Chondrocyte (in vitro differentiated cells): Measurements from ENCODE around the gene LMBR1L. TPM values are rescaled to one million over a fixed set of nuclear protein-coding genes. Genes with fewer than 3 reads are reported as not detected.

ENCODE experiments used
- DNase-seq: peaks from one replicate; pipeline ENCODE4 v3.0.0; 2021; ENCODE audit warnings: mixed read lengths, low spot score
- H3K27ac Mint-ChIP-seq: one replicate; pipeline ENCODE4 v1.8.0; 2021; ENCODE audit warnings: mild to moderate bottlenecking, moderate library complexity, mixed read lengths; ENCODE audit not compliant: unreplicated experiment
- H3K27me3 Mint-ChIP-seq: 2 replicates; pipeline ENCODE4 v1.8.0; 2021; ENCODE audit warnings: low read depth, mixed read lengths
- H3K36me3 Mint-ChIP-seq: 2 replicates; pipeline ENCODE4 v1.8.0; 2021; ENCODE audit warnings: low read depth, mixed read lengths
- H3K4me1 Mint-ChIP-seq: 2 replicates; pipeline ENCODE4 v1.8.0; 2021; ENCODE audit warnings: low read depth, mild to moderate bottlenecking, mixed read lengths
- H3K4me3 Mint-ChIP-seq: one replicate; pipeline ENCODE4 v1.8.0; 2021; ENCODE audit warnings: mild to moderate bottlenecking, moderate library complexity, mixed read lengths; ENCODE audit not compliant: unreplicated experiment
- H3K9me3 Mint-ChIP-seq: 2 replicates; pipeline ENCODE4 v1.8.0; 2021; ENCODE audit warnings: low read depth, mixed read lengths
- total RNA-seq: library from RNA; stranded (reverse); gene quantifications from 3 replicates; pipeline ENCODE4 v1.2.1, GENCODE V29; 2021
- TF ChIP-seq, protein P1 (sequence below): fragments of 200-600 bp; sonication (generic); IDR thresholded peaks from 2 replicates; pipeline ENCODE4 v1.5.0; 2021; ENCODE audit warnings: antibody characterized with exemption, mild to moderate bottlenecking, moderate library complexity

LMBR1L gene
- total RNA-seq, 1 donor from 2014 or later: 46.9 TPM

DNA sequence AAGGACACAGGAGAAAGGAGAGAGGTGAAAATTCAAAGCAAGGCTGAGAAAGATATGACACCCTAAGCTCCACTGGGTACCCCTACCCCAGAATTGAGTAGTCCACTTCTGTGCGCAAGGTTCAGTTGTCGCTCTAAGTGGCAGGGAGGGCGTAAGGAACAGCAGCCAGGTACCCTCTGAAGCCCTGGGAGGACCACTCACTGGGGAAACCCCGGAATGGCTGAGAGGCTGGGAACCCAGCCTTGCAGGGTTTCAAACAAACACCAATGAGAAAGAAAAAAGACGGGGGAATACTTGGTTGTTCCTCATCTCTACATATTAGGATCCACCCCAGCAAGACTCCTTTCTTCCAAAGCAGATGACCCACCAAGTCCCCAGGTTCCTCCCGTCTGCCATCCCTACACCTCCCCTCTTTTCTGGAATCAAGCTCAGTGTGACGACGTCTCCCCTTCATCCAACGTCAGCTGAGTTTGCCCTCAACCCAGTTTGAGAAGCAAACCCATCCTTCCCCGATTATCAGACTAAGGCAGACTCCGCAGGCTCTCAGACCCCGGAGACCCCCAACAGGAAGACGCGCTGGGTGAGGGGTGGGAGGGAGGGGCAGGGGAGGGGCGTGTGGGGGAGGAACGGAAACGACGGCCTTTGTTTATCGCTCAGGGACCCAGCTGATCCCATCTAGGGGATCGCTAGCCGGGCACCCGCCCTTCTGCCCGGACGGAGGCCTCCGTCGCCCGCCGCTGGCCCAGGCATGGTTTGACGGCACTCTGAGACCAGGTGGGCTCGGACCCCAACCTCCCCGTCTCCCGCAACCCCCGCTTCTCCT is 795 bp downstream of the LMBR1L start:
- peaks cover 2% of the 10 kb centered on the region for H3K36me3 Mint-ChIP-seq
- peaks cover 26% of the 10 kb centered on the region for H3K4me1 Mint-ChIP-seq
- TF ChIP-seq, protein P1, sequence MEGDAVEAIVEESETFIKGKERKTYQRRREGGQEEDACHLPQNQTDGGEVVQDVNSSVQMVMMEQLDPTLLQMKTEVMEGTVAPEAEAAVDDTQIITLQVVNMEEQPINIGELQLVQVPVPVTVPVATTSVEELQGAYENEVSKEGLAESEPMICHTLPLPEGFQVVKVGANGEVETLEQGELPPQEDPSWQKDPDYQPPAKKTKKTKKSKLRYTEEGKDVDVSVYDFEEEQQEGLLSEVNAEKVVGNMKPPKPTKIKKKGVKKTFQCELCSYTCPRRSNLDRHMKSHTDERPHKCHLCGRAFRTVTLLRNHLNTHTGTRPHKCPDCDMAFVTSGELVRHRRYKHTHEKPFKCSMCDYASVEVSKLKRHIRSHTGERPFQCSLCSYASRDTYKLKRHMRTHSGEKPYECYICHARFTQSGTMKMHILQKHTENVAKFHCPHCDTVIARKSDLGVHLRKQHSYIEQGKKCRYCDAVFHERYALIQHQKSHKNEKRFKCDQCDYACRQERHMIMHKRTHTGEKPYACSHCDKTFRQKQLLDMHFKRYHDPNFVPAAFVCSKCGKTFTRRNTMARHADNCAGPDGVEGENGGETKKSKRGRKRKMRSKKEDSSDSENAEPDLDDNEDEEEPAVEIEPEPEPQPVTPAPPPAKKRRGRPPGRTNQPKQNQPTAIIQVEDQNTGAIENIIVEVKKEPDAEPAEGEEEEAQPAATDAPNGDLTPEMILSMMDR: no peak
- peak overlapping the region; percentile 97 for H3K27ac Mint-ChIP-seq
- H3K4me3 Mint-ChIP-seq: peak overlapping the region; percentile 97
- H3K27me3 Mint-ChIP-seq: no peaks in the 10 kb centered on the region
- no peaks in the 10 kb centered on the region for H3K9me3 Mint-ChIP-seq
- no peak for DNase-seq

DNA sequence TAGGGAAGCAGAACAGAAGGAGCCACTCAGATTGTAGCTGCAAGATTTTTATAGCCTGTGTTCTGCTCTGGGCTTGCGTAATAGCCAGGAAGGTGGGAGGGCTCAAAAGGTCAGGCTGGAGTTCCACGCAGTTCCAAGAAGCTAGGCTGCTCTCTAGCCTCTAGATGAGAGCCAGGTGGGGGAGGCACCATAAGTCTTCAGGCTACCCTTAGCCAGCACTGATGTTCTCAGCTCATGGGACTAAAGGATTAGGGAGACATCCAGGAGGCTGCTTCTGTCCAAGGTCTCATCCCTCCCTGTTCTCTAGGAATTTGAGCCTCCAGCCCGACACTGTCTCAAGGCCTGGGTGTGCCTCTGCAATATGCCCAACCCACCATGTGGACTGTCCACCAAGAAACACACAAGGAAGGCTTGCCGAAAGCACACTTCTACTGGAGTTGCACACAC is 1.7 kb downstream of the LMBR1L start:
- no peak for DNase-seq
- Mint-ChIP-seq H3K4me1 (peaks cover 26% of the 10 kb centered on the region), H3K27ac (peak overlapping the region; percentile 94), H3K9me3 (no peaks in the 10 kb centered on the region), H3K4me3 (peak overlapping the region; percentile 97), H3K27me3 (no peaks in the 10 kb centered on the region), H3K36me3 (peaks cover 3% of the 10 kb centered on the region)
- TF ChIP-seq, protein P1: no peak

DNA sequence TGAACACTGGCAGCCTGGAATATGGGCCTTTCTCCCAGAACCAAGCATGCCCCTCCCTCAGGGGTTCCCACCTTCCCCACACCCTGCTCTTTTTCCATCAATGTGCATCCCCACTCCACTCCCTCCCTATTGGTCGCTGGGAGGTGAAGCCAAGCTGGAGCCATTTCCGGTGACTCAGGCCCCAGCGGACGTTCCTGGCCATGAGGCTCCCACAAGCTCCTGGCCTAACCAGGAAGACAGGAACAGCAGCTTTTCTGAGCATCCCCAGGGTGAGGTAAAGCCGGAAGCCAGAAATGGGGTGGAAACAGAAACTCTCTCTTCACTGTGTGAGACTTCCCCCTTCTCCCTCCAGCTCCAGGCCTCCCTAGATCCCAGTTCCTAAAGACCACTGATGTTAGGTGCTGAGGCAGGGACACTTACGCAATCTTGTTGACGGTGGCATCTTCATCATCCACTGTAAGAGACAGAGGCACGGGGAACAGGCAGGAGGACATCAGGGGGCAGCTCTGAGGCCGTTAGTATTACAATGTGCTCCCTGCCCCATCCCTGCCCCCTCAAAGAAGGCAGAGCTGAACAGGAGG is 5.1 kb downstream of the LMBR1L start:
- no peak overlapping the region for H3K27ac Mint-ChIP-seq
- H3K27me3 Mint-ChIP-seq: no peaks in the 10 kb centered on the region
- TF ChIP-seq, protein P1: no peak
- H3K4me1 Mint-ChIP-seq: peaks cover 21% of the 10 kb centered on the region
- DNase-seq: no peak
- H3K36me3 Mint-ChIP-seq: peaks cover 18% of the 10 kb centered on the region
- H3K9me3 Mint-ChIP-seq: no peaks in the 10 kb centered on the region
- H3K4me3 Mint-ChIP-seq: no peak overlapping the region

DNA sequence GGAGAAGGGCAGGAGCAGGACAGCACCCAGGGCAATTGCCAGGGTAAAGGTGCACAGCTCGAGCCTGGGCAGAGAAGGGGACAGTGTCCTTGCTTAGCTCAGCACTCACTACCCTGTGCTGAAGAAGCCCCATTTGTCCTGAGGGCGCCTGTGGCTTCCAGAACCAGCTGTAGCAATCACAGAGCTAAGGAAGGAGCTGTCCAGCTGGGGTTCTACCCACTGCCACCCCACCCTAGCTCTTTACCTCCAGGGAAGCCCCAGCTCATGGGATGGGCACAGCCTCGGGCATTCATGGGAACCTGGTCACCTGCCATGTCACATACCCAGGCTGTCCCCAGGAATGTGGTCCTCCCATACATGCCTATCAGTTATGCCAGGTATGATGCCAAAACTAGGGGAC is 5.8 kb downstream of the LMBR1L start:
- DNase-seq: no peak
- no peaks in the 10 kb centered on the region for H3K9me3 Mint-ChIP-seq
- peaks cover 24% of the 10 kb centered on the region for H3K36me3 Mint-ChIP-seq
- no peaks in the 10 kb centered on the region for H3K27me3 Mint-ChIP-seq
- no peak overlapping the region for H3K4me3 Mint-ChIP-seq
- H3K27ac Mint-ChIP-seq: no peak overlapping the region
- TF ChIP-seq, protein P1: no peak
- peaks cover 19% of the 10 kb centered on the region for H3K4me1 Mint-ChIP-seq

DNA sequence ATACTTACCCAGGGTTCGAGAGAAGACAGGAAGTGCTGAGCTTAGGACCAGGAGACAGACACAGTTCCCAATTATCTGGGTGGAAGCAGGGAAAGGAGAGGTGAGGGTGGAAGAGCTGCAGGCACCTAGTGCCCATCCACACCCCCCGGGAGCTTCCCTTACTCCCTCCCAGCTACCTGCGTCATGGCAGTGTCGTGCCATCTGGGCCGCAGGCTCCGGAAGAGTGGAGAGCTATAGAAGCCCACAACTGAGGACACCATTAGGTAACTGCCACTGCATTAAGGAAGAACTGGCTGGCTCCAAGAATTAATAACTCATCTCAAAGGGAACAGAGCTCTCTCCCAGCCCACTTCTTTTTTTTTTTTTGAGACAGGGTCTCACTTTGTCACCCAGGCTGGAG is 10.3 kb downstream of the LMBR1L start:
- TF ChIP-seq, protein P1: no peak
- H3K27ac Mint-ChIP-seq: no peak overlapping the region
- H3K9me3 Mint-ChIP-seq: no peaks in the 10 kb centered on the region

More for the DNA sequence above, 10.3 kb downstream of the LMBR1L start:
- H3K36me3 Mint-ChIP-seq: peaks cover 41% of the 10 kb centered on the region
- H3K4me1 Mint-ChIP-seq: peaks cover under 1% of the 10 kb centered on the region
- H3K4me3 Mint-ChIP-seq: no peak overlapping the region
- no peak for DNase-seq
- H3K27me3 Mint-ChIP-seq: no peaks in the 10 kb centered on the region
